ENCODE measurements around the gene ZC3H4. TPM values are rescaled to one million over a fixed set of nuclear protein-coding genes. Genes with fewer than 3 reads are reported as not detected.

ZC3H4 gene
- total and polyA plus RNA-seq, 12 donors, result 5.7 to 45.0 (median 23.6) TPM

GRCh38 chr19:47109541-47110375 is 3.8 kb downstream of the ZC3H4 start:
- no peak for DNase-seq
- 38 to 44% (median 40%) methylated on average over 15 of the region's 15 CpGs for WGBS, 4 donors
- no peaks in the 10 kb centered on the region for H3K36me3 ChIP-seq (replicated peaks in 1 of 2)
- TF ChIP-seq, protein P1, sequence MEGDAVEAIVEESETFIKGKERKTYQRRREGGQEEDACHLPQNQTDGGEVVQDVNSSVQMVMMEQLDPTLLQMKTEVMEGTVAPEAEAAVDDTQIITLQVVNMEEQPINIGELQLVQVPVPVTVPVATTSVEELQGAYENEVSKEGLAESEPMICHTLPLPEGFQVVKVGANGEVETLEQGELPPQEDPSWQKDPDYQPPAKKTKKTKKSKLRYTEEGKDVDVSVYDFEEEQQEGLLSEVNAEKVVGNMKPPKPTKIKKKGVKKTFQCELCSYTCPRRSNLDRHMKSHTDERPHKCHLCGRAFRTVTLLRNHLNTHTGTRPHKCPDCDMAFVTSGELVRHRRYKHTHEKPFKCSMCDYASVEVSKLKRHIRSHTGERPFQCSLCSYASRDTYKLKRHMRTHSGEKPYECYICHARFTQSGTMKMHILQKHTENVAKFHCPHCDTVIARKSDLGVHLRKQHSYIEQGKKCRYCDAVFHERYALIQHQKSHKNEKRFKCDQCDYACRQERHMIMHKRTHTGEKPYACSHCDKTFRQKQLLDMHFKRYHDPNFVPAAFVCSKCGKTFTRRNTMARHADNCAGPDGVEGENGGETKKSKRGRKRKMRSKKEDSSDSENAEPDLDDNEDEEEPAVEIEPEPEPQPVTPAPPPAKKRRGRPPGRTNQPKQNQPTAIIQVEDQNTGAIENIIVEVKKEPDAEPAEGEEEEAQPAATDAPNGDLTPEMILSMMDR (IDR thresholded peaks at IDR 0.05), result no peak
- no peak for TF ChIP-seq POLR2A (IDR thresholded peaks at IDR 0.05)
- intact Hi-C loops (cut with DNase I), result no loop called here
- peak overlapping the region in 2 of 5 donors; percentile 97 to 100 for H3K27ac ChIP-seq
- no peaks in the 10 kb centered on the region for H3K27me3 ChIP-seq
- peak overlapping the region in 1 of 4 donors; percentile 81 for H3K4me3 ChIP-seq
- peaks cover 4 to 43% of the 10 kb centered on the region in 2 donors for H3K4me1 ChIP-seq (replicated peaks in 1 of 2)
- H3K9me3 ChIP-seq (replicated peaks in 1 of 3), result no peaks in the 10 kb centered on the region

DNA sequence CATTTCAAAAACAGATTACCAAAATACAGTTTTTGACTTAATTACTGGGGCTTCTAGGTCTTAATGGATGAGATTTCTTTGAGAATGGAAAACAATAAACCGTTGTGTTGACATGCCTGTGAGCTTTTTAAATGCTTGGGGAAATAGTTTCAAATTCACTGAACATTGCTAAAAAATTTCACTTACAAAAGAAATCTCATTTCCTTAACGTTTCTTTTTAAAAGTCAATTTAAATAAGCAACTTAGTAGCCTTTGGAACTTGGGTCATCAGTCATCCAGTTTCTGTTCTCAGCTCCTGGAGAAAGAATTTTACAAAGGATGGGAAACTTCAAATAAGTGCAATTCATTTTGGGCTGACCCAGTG is 4.4 kb downstream of the ZC3H4 start:
- no peaks in the 10 kb centered on the region for H3K27me3 ChIP-seq
- H3K27ac ChIP-seq, result peak overlapping the region in 2 of 5 donors; percentile 97 to 100
- TF ChIP-seq, protein P1 (IDR thresholded peaks at IDR 0.05), result no peak
- TF ChIP-seq POLR2A (IDR thresholded peaks at IDR 0.05), result no peak
- no peaks in the 10 kb centered on the region for H3K9me3 ChIP-seq (replicated peaks in 1 of 3)
- DNase-seq, result no peak
- WGBS, 4 donors, result 32 to 44% (median 41%) methylated on average over 2 of the region's 2 CpGs
- H3K4me1 ChIP-seq (replicated peaks in 1 of 2), result peaks cover 4 to 43% of the 10 kb centered on the region in 2 donors
- no peaks in the 10 kb centered on the region for H3K36me3 ChIP-seq (replicated peaks in 1 of 2)
- intact Hi-C loops (cut with DNase I), result no loop called here
- peak overlapping the region in 1 of 4 donors; percentile 81 for H3K4me3 ChIP-seq

DNA sequence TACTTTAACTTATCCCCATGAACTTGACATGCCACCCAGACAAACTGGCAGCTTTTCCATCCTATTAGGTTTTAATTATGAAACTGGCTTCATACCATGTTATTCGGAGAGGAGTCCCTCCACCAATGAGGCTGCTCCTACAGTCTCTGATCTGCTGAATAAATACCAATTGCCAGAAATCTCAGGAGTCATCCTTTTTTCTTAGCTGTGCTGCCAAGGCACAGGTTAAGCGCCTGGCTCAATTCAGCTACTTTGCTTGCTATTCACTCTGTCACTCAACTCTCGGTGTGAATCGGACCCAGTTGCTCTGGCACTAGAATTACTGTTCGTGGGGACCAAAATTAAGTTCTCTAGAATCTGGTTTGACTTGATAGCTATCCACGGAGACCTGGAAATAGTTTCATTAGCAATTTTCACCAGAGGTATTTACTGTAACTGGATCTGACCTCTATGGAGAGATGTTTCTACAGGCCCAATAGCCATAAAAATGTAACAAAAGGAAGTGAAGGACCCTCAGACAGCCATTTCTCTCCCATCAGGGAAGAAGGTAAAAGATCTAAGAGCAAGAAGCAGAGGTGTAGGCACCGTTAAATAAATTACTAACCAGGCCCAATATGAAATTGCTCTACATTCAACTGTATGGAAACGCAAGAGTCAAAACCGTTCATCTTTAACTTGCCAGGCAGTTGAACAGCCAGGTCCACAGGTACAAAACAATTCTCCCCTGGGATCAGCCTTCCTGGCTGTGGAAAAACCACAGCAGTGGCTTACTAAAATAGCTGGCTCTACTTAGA is 5.4 kb downstream of the ZC3H4 start:
- Histone ChIP-seq H3K27ac (peak overlapping the region in 3 of 5 donors; percentile 9 to 100 (median 37)), H3K36me3 (replicated peaks in 1 of 2) (no peaks in the 10 kb centered on the region), H3K27me3 (no peaks in the 10 kb centered on the region), H3K9me3 (replicated peaks in 1 of 3) (no peaks in the 10 kb centered on the region), H3K4me3 (no peak overlapping the region), H3K4me1 (replicated peaks in 1 of 2) (peaks cover 4 to 43% of the 10 kb centered on the region in 2 donors)
- intact Hi-C loops (cut with DNase I), result no loop called here
- DNase-seq, result no peak
- TF ChIP-seq, protein P1 (IDR thresholded peaks at IDR 0.05), result no peak
- no peak for TF ChIP-seq POLR2A (IDR thresholded peaks at IDR 0.05)
- WGBS, 4 donors, result 89 to 92% (median 91%) methylated on average over 9 of the region's 9 CpGs

Data from adrenal gland (tissue), 12 donors.